GM19455 (cell line): ENCODE measurements around the gene NUCB1.

ENCODE experiments used
- ATAC-seq: cut with Tn5 transposase; IDR thresholded peaks from one replicate; pipeline ENCODE4 v1.9.1; 2021; ENCODE audit not compliant: unreplicated experiment

NUCB1 gene

GRCh38 chr19:48961673-48962028 is 61.5 kb downstream of the NUCB1 start:
- no peak for ATAC-seq

- peak; percentile 40 for ATAC-seq
Observed at GRCh38 chr19:48962029-48962848, 62.1 kb downstream of the NUCB1 start.

DNA sequence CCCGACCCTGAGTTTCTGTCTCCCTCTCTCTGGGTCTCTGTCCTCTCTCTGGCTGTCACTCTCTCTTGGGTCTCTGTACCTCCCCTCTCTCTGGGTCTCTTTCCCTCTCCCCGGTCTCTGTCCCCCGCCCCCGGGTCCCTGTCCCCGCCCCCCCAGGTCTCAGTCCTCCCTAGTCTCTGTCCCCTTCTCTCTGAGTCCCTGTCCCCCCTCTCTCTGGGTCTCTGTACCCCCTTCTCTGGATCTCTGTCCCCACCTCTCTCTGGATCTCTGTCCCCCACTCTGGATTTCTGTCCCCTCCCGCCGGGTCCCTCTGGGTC is 62.7 kb downstream of the NUCB1 start:
- no peak for ATAC-seq

GRCh38 chr19:48963371-48964204 is 63.5 kb downstream of the NUCB1 start:
- no peak for ATAC-seq

- no peak for ATAC-seq
Observed at GRCh38 chr19:48964205-48965039, 64.3 kb downstream of the NUCB1 start.

- ATAC-seq: peak; percentile 67
Observed at GRCh38 chr19:48965040-48965805, 65.1 kb downstream of the NUCB1 start, which contains the start of gene FTL. Gene FTL (plus strand): TSS chr19:48965309. CDS start chr19:48965508, 199 bp downstream.

DNA sequence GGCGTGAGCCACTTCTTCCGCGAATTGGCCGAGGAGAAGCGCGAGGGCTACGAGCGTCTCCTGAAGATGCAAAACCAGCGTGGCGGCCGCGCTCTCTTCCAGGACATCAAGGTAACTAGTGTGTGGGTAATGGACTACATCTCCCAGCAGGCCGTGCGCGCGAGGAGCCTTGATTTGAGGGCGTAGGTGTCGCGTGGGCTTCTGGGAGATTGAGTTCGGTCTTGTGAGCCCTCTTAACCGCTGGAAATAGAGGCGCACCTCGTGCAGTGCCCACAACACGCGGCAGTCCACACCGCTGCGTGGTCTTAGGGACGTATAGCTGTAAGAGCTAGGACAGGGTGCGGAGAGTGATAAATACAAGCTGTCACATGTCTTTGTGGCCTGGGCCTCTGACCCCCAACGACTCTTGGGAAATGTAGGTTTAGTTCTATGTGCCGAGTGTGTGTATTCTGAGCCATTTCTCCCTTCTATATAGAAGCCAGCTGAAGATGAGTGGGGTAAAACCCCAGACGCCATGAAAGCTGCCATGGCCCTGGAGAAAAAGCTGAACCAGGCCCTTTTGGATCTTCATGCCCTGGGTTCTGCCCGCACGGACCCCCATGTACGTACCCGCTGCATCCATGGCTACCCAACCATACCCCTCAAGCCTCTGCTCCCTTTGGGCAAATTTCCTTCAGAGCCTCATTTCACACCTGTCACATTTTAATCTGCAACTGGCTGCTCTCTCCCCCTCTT is 65.9 kb downstream of the NUCB1 start:
- peak; percentile 13 for ATAC-seq

DNA sequence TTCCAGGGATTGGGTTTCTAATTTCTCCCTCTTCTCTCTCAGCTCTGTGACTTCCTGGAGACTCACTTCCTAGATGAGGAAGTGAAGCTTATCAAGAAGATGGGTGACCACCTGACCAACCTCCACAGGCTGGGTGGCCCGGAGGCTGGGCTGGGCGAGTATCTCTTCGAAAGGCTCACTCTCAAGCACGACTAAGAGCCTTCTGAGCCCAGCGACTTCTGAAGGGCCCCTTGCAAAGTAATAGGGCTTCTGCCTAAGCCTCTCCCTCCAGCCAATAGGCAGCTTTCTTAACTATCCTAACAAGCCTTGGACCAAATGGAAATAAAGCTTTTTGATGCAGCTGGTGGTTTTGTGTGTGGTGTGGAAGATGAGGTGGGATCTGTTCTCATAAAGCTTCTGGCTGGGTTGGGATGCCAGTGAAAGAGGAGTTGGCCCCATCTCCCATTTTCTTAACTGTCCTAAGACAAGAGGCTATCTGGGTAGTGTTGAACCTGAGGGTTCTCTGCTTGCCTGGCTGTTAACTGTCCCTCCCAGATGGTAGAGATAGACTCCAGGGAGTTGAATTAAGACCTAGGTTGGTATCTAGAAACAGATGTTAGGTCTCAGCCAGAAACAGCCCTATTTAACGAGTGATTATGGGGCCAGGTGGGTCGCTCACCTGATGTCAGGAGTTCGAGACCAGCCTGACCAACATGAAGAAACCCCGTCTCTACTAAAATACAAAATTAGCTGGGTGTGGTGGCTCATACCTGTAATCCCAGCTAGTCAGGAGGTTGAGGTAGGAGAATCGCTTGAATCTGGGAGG is 66.6 kb downstream of the NUCB1 start:
- ATAC-seq: no peak

- no peak for ATAC-seq
Observed at GRCh38 chr19:48967346-48968178, 67.5 kb downstream of the NUCB1 start.

- no peak for ATAC-seq
Observed at GRCh38 chr19:48968179-48968661, 68.1 kb downstream of the NUCB1 start.

- ATAC-seq: no peak
Observed at GRCh38 chr19:48968813-48969218, 68.7 kb downstream of the NUCB1 start.

DNA sequence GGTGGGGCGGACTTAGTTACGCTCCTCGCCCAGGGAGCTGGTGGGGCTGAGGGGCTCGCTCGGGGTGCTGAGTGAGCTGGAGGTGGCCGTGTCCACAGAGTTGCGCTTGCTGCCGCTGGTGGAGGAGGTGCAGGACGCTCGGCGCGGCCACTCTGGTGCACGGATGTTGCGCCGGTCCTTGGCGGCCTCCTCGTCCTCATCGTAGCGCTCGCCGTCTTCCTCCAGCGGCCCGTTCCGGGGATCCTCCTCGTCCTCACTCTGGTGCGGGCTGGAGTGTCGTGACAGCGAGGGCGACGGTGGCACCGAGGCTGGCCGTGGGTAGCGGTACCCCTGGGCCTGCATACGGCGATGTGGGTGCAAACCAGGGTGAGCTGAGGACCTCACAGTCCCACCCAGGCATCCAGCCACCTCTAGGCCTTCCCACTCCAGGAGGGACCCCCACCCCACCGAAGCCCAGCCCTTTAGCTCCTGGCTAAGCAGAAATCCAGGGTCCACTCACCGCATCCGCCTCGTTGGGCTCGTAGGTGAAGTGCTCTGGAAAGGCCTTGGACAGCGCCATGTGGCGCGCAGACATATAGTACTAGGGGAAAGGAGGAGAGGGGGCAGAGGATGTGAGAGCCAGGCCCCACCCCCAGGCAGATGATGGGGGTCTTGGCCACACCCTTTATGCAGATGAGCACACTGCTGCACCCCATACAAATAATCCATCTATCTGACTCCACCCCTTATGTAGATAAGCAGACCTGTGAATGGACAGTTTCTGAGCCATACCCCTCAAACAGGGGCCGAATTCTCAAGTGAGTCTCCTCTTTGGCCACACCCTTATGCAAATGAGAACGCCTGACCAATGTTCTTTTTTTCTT is 69.4 kb downstream of the NUCB1 start:
- no peak for ATAC-seq

DNA sequence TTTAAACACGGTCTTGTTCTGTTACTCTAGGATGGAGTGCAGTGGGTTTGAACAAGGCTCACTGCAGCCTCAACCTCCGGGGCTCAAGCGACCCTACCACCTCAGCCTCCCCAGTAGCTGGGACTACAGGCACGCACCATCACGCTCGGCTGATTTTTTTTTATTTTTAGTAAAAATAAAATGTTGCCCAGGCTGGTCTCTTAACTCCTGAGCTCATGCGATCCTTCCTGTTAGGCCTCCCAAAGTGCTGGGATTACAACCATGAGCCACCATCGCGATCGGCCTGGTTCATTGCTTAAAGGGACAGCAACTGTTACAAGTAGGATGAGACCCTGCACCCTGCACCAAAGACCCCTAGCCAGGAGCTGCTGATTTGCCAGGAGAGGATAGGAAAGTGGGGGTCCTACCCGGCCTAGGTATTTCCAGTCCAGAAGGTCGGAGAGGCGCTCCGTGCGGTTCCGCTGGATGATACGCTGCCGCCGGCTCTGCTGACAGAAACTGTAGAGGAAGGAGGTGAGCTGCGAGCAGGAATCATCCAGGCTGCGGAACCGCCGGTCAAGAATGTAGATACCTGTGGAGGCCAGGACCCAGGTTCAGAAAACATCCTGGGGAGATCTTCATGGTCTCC is 70.1 kb downstream of the NUCB1 start:
- no peak for ATAC-seq

- no peak for ATAC-seq
Observed at GRCh38 chr19:48970923-48971395, 70.8 kb downstream of the NUCB1 start.
